Ishikawa (cell line): ENCODE results near the gene ANKDD1A.

Experiments
- CEBPB ChIP-seq: IDR thresholded peaks from 2 replicates; pipeline ENCODE4 v1.6.1; 2012
- CREB1 ChIP-seq: IDR thresholded peaks from 2 replicates; pipeline ENCODE4 v1.6.1; 2012; ENCODE audit warnings: low read depth
- EGR1 ChIP-seq: IDR thresholded peaks from 2 replicates; pipeline ENCODE4 v1.6.1; 2012
- EP300 ChIP-seq: IDR thresholded peaks from 2 replicates; pipeline ENCODE4 v1.6.1; 2012; ENCODE audit warnings: borderline replicate concordance
- FOXM1 ChIP-seq: IDR thresholded peaks from 2 replicates; pipeline ENCODE4 v1.6.1; 2012; ENCODE audit warnings: low read depth, borderline replicate concordance
- MAX ChIP-seq: IDR thresholded peaks from 2 replicates; pipeline ENCODE4 v1.6.1; 2012
- NFIC ChIP-seq: IDR thresholded peaks from 2 replicates; pipeline ENCODE4 v1.6.1; 2012
- RAD21 ChIP-seq: IDR thresholded peaks from 2 replicates; pipeline ENCODE4 v1.6.1; 2012; ENCODE audit warnings: low read depth
- TAF1 ChIP-seq: IDR thresholded peaks from 2 replicates; pipeline ENCODE4 v1.6.1; 2012; ENCODE audit warnings: low read depth, mild to moderate bottlenecking
- TCF12 ChIP-seq: IDR thresholded peaks from 2 replicates; pipeline ENCODE4 v1.6.1; 2012; ENCODE audit warnings: low read depth
- TEAD4 ChIP-seq: IDR thresholded peaks from 2 replicates; pipeline ENCODE4 v1.6.1; 2012
- YY1 ChIP-seq: IDR thresholded peaks from 2 replicates; pipeline ENCODE4 v1.6.1; 2012; ENCODE audit warnings: low read depth
- ZBTB7A ChIP-seq: IDR thresholded peaks from 2 replicates; pipeline ENCODE4 v1.6.1; 2012; ENCODE audit warnings: low read depth
- TF ChIP-seq, protein P1 (sequence below): IDR thresholded peaks from 2 replicates; pipeline ENCODE4 v1.6.1; 2012
- TF ChIP-seq, protein P2 (sequence below): IDR thresholded peaks from 2 replicates; pipeline ENCODE4 v1.6.1; 2012; ENCODE audit warnings: low read depth, mild to moderate bottlenecking

Gene ANKDD1A

DNA sequence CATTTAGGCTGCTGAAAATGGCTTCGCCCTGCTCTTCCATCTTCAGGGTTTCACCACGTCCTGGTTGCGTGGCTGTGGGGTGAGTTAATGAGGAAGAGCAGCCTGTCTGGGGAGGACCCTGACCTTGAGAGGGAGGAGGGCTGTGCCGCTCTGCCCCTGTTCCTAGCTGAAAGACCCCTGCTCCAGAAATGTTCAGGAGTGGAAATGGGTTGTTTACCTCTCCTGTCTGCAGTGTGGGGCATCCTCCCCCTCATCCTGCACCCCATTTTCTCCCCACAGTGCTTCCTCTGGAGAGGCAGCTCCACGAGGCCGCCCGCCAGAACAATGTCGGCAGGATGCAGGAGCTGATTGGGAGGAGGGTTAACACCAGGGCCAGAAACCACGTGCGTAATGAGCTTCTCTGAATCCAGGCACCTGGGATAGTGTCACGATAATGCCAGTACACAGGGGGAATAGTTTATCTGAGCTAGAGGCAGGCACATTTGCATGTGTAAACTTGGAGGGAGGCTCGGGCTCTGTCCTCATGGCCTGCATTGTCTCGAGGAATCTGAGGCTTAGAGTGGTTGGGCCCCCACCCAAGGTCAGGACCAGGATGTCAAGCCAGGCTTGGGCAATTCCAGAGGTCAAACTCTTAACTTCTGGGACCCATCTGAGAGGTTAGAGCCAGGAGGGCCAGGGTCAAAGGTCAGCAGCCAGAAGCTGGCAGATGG is 4.0 kb downstream of the ANKDD1A start:
- TF ChIP-seq YY1 (no peak), CREB1 (no peak), TAF1 (no peak), FOXM1 (no peak), TEAD4 (no peak), TCF12 (no peak), MAX (no peak), EP300 (no peak), NFIC (no peak), RAD21 (no peak), CEBPB (no peak), EGR1 (no peak), ZBTB7A (no peak)
- TF ChIP-seq, protein P1, sequence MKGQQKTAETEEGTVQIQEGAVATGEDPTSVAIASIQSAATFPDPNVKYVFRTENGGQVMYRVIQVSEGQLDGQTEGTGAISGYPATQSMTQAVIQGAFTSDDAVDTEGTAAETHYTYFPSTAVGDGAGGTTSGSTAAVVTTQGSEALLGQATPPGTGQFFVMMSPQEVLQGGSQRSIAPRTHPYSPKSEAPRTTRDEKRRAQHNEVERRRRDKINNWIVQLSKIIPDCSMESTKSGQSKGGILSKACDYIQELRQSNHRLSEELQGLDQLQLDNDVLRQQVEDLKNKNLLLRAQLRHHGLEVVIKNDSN: no peak
- TF ChIP-seq, protein P2, sequence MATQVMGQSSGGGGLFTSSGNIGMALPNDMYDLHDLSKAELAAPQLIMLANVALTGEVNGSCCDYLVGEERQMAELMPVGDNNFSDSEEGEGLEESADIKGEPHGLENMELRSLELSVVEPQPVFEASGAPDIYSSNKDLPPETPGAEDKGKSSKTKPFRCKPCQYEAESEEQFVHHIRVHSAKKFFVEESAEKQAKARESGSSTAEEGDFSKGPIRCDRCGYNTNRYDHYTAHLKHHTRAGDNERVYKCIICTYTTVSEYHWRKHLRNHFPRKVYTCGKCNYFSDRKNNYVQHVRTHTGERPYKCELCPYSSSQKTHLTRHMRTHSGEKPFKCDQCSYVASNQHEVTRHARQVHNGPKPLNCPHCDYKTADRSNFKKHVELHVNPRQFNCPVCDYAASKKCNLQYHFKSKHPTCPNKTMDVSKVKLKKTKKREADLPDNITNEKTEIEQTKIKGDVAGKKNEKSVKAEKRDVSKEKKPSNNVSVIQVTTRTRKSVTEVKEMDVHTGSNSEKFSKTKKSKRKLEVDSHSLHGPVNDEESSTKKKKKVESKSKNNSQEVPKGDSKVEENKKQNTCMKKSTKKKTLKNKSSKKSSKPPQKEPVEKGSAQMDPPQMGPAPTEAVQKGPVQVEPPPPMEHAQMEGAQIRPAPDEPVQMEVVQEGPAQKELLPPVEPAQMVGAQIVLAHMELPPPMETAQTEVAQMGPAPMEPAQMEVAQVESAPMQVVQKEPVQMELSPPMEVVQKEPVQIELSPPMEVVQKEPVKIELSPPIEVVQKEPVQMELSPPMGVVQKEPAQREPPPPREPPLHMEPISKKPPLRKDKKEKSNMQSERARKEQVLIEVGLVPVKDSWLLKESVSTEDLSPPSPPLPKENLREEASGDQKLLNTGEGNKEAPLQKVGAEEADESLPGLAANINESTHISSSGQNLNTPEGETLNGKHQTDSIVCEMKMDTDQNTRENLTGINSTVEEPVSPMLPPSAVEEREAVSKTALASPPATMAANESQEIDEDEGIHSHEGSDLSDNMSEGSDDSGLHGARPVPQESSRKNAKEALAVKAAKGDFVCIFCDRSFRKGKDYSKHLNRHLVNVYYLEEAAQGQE: no peak

DNA sequence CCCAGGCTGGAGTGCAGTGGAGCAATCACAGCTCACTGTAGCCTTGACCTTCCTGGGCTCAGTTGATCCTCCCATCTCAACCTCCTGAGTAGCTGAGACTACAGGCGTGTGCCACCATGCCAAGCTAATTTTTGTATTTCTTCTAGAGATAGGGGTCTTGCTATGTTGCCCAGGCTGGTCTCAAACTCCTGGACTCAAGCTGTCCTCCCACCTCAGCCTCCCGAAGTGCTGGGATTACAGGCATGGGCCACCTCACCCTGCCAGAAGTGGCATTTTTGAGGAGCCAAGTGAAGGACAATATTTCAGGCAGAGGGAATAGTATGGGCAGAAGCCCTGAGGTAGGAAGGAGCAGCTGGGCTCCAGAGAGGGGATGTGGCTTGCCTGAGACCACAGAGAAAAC is 4.7 kb downstream of the ANKDD1A start:
- no peak for TF ChIP-seq EP300
- TF ChIP-seq ZBTB7A: no peak
- TF ChIP-seq EGR1: no peak
- no peak for TF ChIP-seq TEAD4
- TF ChIP-seq, protein P1: no peak
- no peak for TF ChIP-seq FOXM1
- TF ChIP-seq NFIC: no peak
- no peak for TF ChIP-seq CEBPB
- TF ChIP-seq, protein P2: no peak
- TF ChIP-seq TCF12: no peak
- TF ChIP-seq TAF1: no peak
- TF ChIP-seq CREB1: no peak
- no peak for TF ChIP-seq MAX

DNA sequence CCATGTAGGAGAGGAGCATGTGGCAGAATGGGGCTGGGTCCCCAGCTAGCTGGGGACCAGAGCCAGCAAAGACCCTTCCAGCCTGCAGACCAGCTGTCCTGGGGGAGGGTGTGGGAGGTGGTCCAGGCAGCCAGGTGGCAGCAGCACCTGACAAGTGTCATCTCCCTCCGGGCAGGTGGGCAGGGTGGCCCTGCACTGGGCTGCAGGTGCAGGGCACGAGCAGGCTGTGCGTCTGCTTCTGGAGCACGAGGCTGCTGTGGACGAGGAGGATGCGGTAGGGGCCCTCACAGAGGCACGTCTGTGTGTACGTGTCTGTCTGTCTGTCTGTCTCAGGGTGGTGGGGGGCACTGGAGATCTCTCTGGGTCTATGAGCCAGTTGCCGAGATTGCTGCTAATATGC is 5.5 kb downstream of the ANKDD1A start:
- TF ChIP-seq CEBPB (no peak), RAD21 (no peak), TCF12 (no peak)

- no peak for TF ChIP-seq CREB1
- TF ChIP-seq TEAD4: no peak
- TF ChIP-seq TCF12: no peak
- no peak for TF ChIP-seq MAX
- TF ChIP-seq ZBTB7A: no peak
- TF ChIP-seq, protein P1: no peak
- TF ChIP-seq FOXM1: no peak
- no peak for TF ChIP-seq TAF1
- no peak for TF ChIP-seq NFIC
- no peak for TF ChIP-seq YY1
These were observed 8.0 kb downstream of the ANKDD1A start for GRCh38 chr15:64919721-64920120.

DNA sequence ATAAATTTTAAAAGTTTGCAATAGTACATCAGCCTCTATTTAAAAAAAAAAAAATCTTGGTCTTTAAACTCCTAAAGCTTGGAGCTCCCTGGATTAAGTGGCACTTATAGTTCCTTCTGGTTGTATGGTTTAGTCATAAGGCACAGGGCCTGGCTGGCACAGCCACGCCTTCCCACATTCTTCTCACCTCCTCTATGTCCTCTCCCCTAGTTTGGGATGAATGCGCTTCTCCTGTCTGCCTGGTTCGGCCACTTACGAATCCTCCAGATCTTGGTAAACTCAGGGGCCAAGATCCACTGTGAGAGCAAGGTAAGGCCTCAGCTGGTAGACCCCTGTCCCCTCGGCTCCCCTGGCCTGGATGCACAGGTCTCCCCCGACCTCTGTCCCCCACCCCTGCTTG is 10.0 kb downstream of the ANKDD1A start:
- TF ChIP-seq RAD21: no peak
- TF ChIP-seq CEBPB: no peak
- TF ChIP-seq EGR1: no peak
- no peak for TF ChIP-seq NFIC
- no peak for TF ChIP-seq FOXM1
- no peak for TF ChIP-seq CREB1
- TF ChIP-seq EP300: no peak
- no peak for TF ChIP-seq MAX
- TF ChIP-seq, protein P1: no peak
- TF ChIP-seq TEAD4: no peak
- TF ChIP-seq TCF12: no peak
- TF ChIP-seq YY1: no peak
- TF ChIP-seq TAF1: no peak
- no peak for TF ChIP-seq ZBTB7A
- TF ChIP-seq, protein P2: no peak
